Measurements from ENCODE around the gene BACE1-AS.

DNA sequence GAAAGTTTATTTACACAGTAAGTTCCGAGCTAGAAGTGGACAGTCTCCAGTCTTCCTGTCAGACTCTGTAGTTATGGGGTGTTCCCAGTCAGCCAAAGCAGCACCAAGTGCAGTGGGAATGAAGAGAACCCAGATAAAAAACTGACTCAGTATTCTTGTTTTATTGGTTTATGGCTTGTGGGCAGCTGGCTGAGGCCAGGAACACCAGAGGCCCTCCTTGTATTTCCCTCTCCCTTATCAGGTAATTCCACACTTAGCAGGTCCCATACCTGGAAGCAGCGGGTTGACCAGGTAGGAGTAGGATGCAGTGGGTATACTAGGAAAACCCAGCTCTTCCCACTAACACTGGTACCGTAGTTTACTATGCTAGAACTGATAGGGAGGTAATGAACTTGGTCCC lies 3.5 kb upstream of the BACE1-AS start:
- TF ChIP-seq, protein P1, sequence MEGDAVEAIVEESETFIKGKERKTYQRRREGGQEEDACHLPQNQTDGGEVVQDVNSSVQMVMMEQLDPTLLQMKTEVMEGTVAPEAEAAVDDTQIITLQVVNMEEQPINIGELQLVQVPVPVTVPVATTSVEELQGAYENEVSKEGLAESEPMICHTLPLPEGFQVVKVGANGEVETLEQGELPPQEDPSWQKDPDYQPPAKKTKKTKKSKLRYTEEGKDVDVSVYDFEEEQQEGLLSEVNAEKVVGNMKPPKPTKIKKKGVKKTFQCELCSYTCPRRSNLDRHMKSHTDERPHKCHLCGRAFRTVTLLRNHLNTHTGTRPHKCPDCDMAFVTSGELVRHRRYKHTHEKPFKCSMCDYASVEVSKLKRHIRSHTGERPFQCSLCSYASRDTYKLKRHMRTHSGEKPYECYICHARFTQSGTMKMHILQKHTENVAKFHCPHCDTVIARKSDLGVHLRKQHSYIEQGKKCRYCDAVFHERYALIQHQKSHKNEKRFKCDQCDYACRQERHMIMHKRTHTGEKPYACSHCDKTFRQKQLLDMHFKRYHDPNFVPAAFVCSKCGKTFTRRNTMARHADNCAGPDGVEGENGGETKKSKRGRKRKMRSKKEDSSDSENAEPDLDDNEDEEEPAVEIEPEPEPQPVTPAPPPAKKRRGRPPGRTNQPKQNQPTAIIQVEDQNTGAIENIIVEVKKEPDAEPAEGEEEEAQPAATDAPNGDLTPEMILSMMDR (IDR thresholded peaks at IDR 0.05; ENCODE audit: insufficient read depth, low read depth, low read length) = no peak
- no peak for TF ChIP-seq EZH2 (IDR thresholded peaks at IDR 0.05; ENCODE audit: insufficient read depth, low read length)

Measured in astrocyte (in vitro differentiated cells and primary cell).